A549 (cell line): Measurements from ENCODE around the gene RPS16. TPM values are rescaled to one million over a fixed set of nuclear protein-coding genes. Genes with fewer than 3 reads are reported as not detected.

Experiments
- ATAC-seq, 2 experiments: fragments of 200-7000 bp in 1 of 2; fragments of >200 bp in 1 of 2; cut with Nextera tagmentation in 1 of 2; cut with Tn5 transposase in 1 of 2; 3 replicates each; pipeline versions ENCODE4 v1.8.0 to v1.9.1; 2018 to 2020; ENCODE audit warnings: mild to moderate bottlenecking in 1 of 2, moderate library complexity in 1 of 2
- CTCF ChIA-PET: fragments of 300-600 bp; sonication (Branson Sonifier 250); formaldehyde crosslinking; extraction: SDS; loops from one replicate; lab custom pipeline; 2021; ENCODE audit warnings: antibody characterized with exemption, inconsistent platforms; lab: Yijun Ruan, JAX
- POLR2A ChIA-PET: fragments of 350-600 bp; formaldehyde crosslinking; extraction: SDS; loops from one replicate; lab custom pipeline; 2021; ENCODE audit warnings: antibody characterized with exemption, inconsistent platforms; lab: Yijun Ruan, JAX
- DNase-seq, 2 experiments: peaks; one replicate each; pipeline versions ENCODE4 v3.0.0 to v3.0.0-alpha.2; 2011 to 2016; ENCODE audit warnings: low read depth in 1 of 2, low spot score in 1 of 2
- FAIRE-seq: peaks from 2 replicates; lab custom pipeline; 2011; peaks lifted over from hg19 to GRCh38; lab: Jason Lieb, UNC
- H3K27ac ChIP-seq, 2 experiments: fragments of >200 bp; sonication (Bioruptor Twin); formaldehyde crosslinking; 3 replicates each; pipeline ENCODE4 v1.5.1; 2016 to 2017
- H3K4me1 ChIP-seq: fragments of >200 bp; sonication (Bioruptor Twin); formaldehyde crosslinking; 3 replicates; pipeline ENCODE4 v1.6.1; 2016
- H3K4me2 ChIP-seq: fragments of >200 bp; sonication (Bioruptor Twin); formaldehyde crosslinking; 3 replicates; pipeline ENCODE4 v1.6.1; 2016
- H3K4me3 ChIP-seq: fragments of >200 bp; sonication (Bioruptor Twin); formaldehyde crosslinking; 3 replicates; pipeline ENCODE4 v1.5.1; 2016
- H3K9me3 ChIP-seq: fragments of >200 bp; sonication (Bioruptor Twin); formaldehyde crosslinking; 3 replicates; pipeline ENCODE4 v1.6.1; 2016
- CBX2 ChIP-seq: fragments of 200-600 bp; sonication (generic); IDR thresholded peaks from 2 replicates; pipeline ENCODE4 v1.6.1; 2016; ENCODE audit warnings: low read depth, mild to moderate bottlenecking, borderline replicate concordance
- CBX8 ChIP-seq: fragments of 200-600 bp; sonication (generic); IDR thresholded peaks from 2 replicates; pipeline ENCODE4 v1.6.1; 2016
- CEBPB ChIP-seq, 2 experiments: fragments of >200 bp in 1 of 2; sonication (Bioruptor Twin) in 1 of 2; formaldehyde crosslinking in 1 of 2; IDR thresholded peaks; 2 replicates each; pipeline ENCODE4 v1.6.1; 2012 to 2016
- CHD2 ChIP-seq: fragments of 150-350 bp; IDR thresholded peaks from 2 replicates; pipeline ENCODE4 v1.6.1; 2014; ENCODE audit warnings: low read length; ENCODE audit not compliant: partially characterized antibody
- CHD4 ChIP-seq: fragments of 200-600 bp; sonication (generic); IDR thresholded peaks from 2 replicates; pipeline ENCODE4 v1.6.1; 2016; ENCODE audit warnings: antibody characterized with exemption, mild to moderate bottlenecking, borderline replicate concordance
- EHF ChIP-seq: fragments of 250-450 bp; sonication (Bioruptor Pico); IDR thresholded peaks from 2 replicates; pipeline ENCODE4 v1.5.0; 2020; ENCODE audit warnings: mild to moderate bottlenecking
- EHMT2 ChIP-seq: fragments of 200-600 bp; sonication (generic); IDR thresholded peaks from 2 replicates; pipeline ENCODE4 v1.6.1; 2016; ENCODE audit warnings: antibody characterized with exemption, low read depth, mild to moderate bottlenecking, moderate library complexity
- EP300 ChIP-seq, 2 experiments: fragments of >200 bp; sonication (Bioruptor Twin); formaldehyde crosslinking; IDR thresholded peaks; 2 replicates in 1 of 2; 3 replicates in 1 of 2; pipeline ENCODE4 v1.6.1; 2016 to 2017
- ESRRA ChIP-seq: fragments of 150-350 bp; IDR thresholded peaks from 2 replicates; pipeline ENCODE4 v1.6.1; 2014; ENCODE audit warnings: mild to moderate bottlenecking, low read length, borderline replicate concordance
- HDAC2 ChIP-seq: fragments of 200-600 bp; sonication (generic); IDR thresholded peaks from 2 replicates; pipeline ENCODE4 v1.6.1; 2016
- HEYL ChIP-seq: fragments of 250-450 bp; sonication (Bioruptor Pico); IDR thresholded peaks from 2 replicates; pipeline ENCODE4 v1.8.0; 2021; ENCODE audit warnings: mild to moderate bottlenecking, moderate library complexity
- HOXA7 ChIP-seq: fragments of 250-450 bp; sonication (Bioruptor Pico); IDR thresholded peaks from 2 replicates; pipeline ENCODE4 v1.5.0; 2020; ENCODE audit warnings: mild to moderate bottlenecking, moderate library complexity
- HOXB13 ChIP-seq: fragments of 250-450 bp; sonication (Bioruptor Pico); IDR thresholded peaks from 2 replicates; pipeline ENCODE4 v1.5.0; 2020; ENCODE audit warnings: low read depth, mild to moderate bottlenecking, moderate library complexity
- JUN ChIP-seq, 2 experiments: fragments of >200 bp; sonication (Bioruptor Twin); formaldehyde crosslinking; IDR thresholded peaks; 2 replicates in 1 of 2; 3 replicates in 1 of 2; pipeline ENCODE4 v1.6.1; 2016 to 2017
- KDM1A ChIP-seq: fragments of 200-600 bp; sonication (generic); IDR thresholded peaks from 2 replicates; pipeline ENCODE4 v1.6.1; 2016; ENCODE audit warnings: low read depth, mild to moderate bottlenecking
- MAFK ChIP-seq: fragments of 450-650 bp; IDR thresholded peaks from 2 replicates; pipeline ENCODE4 v1.6.1; 2014; ENCODE audit not compliant: partially characterized antibody
- MAZ ChIP-seq: fragments of 150-350 bp; IDR thresholded peaks from 2 replicates; pipeline ENCODE4 v1.6.1; 2014; ENCODE audit warnings: antibody characterized with exemption, low read depth, low read length, borderline replicate concordance
- MYC ChIP-seq: IDR thresholded peaks from 2 replicates; pipeline ENCODE4 v1.6.1; 2012; ENCODE audit warnings: mild to moderate bottlenecking, inconsistent platforms, low read length, improper control_type of control experiment, borderline replicate concordance
- NFE2L2 ChIP-seq: fragments of 150-350 bp; conservative IDR thresholded peaks from 2 replicates; pipeline ENCODE4 v1.6.1; 2014; ENCODE audit warnings: low read length
- PHF8 ChIP-seq: fragments of 200-600 bp; sonication (generic); IDR thresholded peaks from 2 replicates; pipeline ENCODE4 v1.6.1; 2016; ENCODE audit warnings: low read depth, mild to moderate bottlenecking, antibody characterized with exemption, moderate library complexity, borderline replicate concordance
- POLR2A ChIP-seq: IDR thresholded peaks from 2 replicates; pipeline ENCODE4 v1.6.1; 2012; ENCODE audit warnings: mild to moderate bottlenecking, low read length
- RARB ChIP-seq: fragments of 250-450 bp; sonication (Bioruptor Pico); IDR thresholded peaks from 2 replicates; pipeline ENCODE4 v1.8.0; 2021; ENCODE audit warnings: mild to moderate bottlenecking, moderate library complexity
- RFX5 ChIP-seq: fragments of 450-650 bp; IDR thresholded peaks from 2 replicates; pipeline ENCODE4 v1.7.1; 2014; ENCODE audit warnings: antibody characterized with exemption, mild to moderate bottlenecking, moderate library complexity
- RNF2 ChIP-seq: fragments of 200-600 bp; sonication (generic); IDR thresholded peaks from 2 replicates; pipeline ENCODE4 v1.6.1; 2016; ENCODE audit warnings: low read depth, mild to moderate bottlenecking, antibody characterized with exemption, moderate library complexity, borderline replicate concordance
- TFCP2L1 ChIP-seq: fragments of 250-450 bp; sonication (Bioruptor Pico); IDR thresholded peaks from 2 replicates; pipeline ENCODE4 v1.5.0; 2021; ENCODE audit warnings: mild to moderate bottlenecking
- ZFP36 ChIP-seq: fragments of 450-650 bp; IDR thresholded peaks from 2 replicates; pipeline ENCODE4 v1.6.1; 2014; ENCODE audit warnings: borderline replicate concordance; ENCODE audit not compliant: partially characterized antibody
- ZSCAN20 ChIP-seq: fragments of 250-450 bp; sonication (Bioruptor Pico); IDR thresholded peaks from 2 replicates; pipeline ENCODE4 v1.8.0; 2022; ENCODE audit warnings: mild to moderate bottlenecking, moderate library complexity
- WGBS: methylation state at CpG from one replicate; pipeline ENCODE4 v1.1.6; 2017; ENCODE audit errors: missing lambda C conversion rate; 5-methylcytosine and 5-hydroxymethylcytosine counted together
- polyA plus RNA-seq, 4 experiments: library from polyadenylated mRNA; depleted of rRNA in 3 of 4; stranded (reverse); fragments of >200 nt; fragmentation: RNase III in 1 of 4; extraction: RNeasy Plus Mini Kit Qiagen cat#74134 plus additional on column Dnase treatment in 1 of 4; gene quantifications; 2 replicates in 3 of 4; 3 replicates in 1 of 4; pipeline ENCODE4 v1.2.3, GENCODE V29; 2011 to 2017
- TF ChIP-seq, protein P1 (sequence below): IDR thresholded peaks from 2 replicates; pipeline ENCODE4 v1.6.1; 2012
- TF ChIP-seq, protein P2 (sequence below): fragments of >200 bp; sonication (Bioruptor Twin); formaldehyde crosslinking; IDR thresholded peaks from 3 replicates; pipeline ENCODE4 v1.6.1; 2016
- TF ChIP-seq, protein P3 (sequence below): fragments of 250-450 bp; sonication (Bioruptor Pico); IDR thresholded peaks from 2 replicates; pipeline ENCODE4 v1.5.0; 2020; ENCODE audit warnings: low read depth, mild to moderate bottlenecking, moderate library complexity
- TF ChIP-seq, protein P4 (sequence below): fragments of >200 bp; sonication (Bioruptor Twin); formaldehyde crosslinking; IDR thresholded peaks from 3 replicates; pipeline ENCODE4 v1.5.1; 2016
- TF ChIP-seq, protein P5 (sequence below): fragments of >200 bp; sonication (Bioruptor Twin); formaldehyde crosslinking; IDR thresholded peaks from 2 replicates; pipeline ENCODE4 v1.6.1; 2016
- TF ChIP-seq, protein P6 (sequence below): fragments of 250-450 bp; sonication (Bioruptor Pico); IDR thresholded peaks from 2 replicates; pipeline ENCODE4 v1.5.0; 2021; ENCODE audit warnings: mild to moderate bottlenecking, moderate library complexity, borderline replicate concordance

The RPS16 gene
- polyA plus RNA-seq, 2 of the 4 experiments (the other 2 are of a cell fraction), result 4,348 to 4,855 TPM

DNA sequence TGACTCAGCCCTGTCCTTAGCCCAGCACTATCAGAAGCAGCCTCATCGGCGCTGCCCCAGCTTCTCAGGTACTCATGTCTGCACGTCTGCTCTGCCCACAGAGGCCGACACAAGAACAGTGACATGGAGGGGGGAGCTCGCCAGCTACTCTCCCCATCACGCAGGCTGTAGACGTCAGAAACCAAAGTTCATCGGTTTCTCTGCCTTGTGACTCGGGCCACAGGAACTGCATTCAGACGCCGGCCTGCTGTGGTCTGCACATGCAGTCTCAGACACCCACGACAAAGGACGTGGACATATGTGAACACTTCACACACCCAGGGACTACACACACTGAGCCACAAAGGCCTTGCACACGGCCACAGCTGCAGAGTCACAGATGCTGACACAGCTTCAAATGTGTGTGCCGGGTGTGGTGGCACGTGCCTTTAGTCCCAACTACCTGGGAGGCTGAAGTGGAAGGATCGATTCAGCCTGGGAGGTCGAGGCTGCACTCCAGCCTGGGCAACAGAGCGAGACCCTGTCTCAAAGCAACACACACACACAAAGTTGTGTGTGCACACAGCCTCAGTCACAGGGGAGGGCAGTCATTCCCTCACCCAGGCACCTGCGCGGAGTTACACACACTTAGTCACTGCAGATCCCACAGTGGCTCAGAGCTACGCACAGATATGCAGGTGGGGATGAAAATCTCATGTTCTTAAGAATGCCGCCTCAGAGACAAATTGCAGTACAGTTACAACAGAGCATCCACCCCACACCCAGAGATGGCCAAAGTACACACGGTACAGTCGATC, 34.0 kb downstream of the RPS16 start:
- Histone ChIP-seq H3K4me3 (peak overlapping the region; percentile 43; the same call in 2 of the 3 replicates), H3K4me2 (peak overlapping the region; percentile 95), H3K4me1 (peaks cover 88% of the 10 kb centered on the region), H3K27ac (peak overlapping the region; percentile 94 to 99), H3K9me3 (no peaks in the 10 kb centered on the region)
- ChIA-PET CTCF (interaction anchor here (0.7 to 21.4 kb wide), 16 partner anchors 10 to 767 kb away, joined by 3 to 484 read pairs (median 4); partner anchors contain the start of genes EID2, EID2B, MED29 and MRPS12), POLR2A (interaction anchor here (0.6 to 9.4 kb wide), 9 partner anchors 8 to 59 kb away, joined by 3 to 140 read pairs (median 7); partner anchors contain the start of genes MED29, PAF1, PLEKHG2 and RPS16)
- peak; percentile 25 to 53 for ATAC-seq
- 20% methylated on average over 25 of the region's 25 CpGs for WGBS
- peak in 1 of 2 experiments; percentile 95 for DNase-seq
- FAIRE-seq, result peak; percentile 93
- TF ChIP-seq RARB (CRISPR knock-in tag) (no peak), PHF8 (no peak), MAFK (no peak), CHD4 (no peak), JUN (IDR thresholded peaks at IDR 0.05) (no peak; a peak in 1 of 5 replicates), HEYL (CRISPR knock-in tag) (peak; percentile 86; the same call in 1 of the 2 replicates), CHD2 (no peak), MAZ (0 out of 2 replicates have a peak, but pooled peaks have one; percentile 28), KDM1A (no peak), RNF2 (no peak), ZFP36 (no peak), HOXB13 (CRISPR knock-in tag) (peak; percentile 98), ESRRA (peak; percentile 54; the same call in 1 of the 2 replicates), ZSCAN20 (no peak), NFE2L2 (no peak), EP300 (IDR thresholded peaks at IDR 0.05) (peak in 1 of 2 experiments; percentile 56; a peak in 1 of 5 replicates), TFCP2L1 (CRISPR knock-in tag) (no peak), HOXA7 (CRISPR knock-in tag) (peak; percentile 92), HDAC2 (no peak), MYC (peak; percentile 67), POLR2A (peak; percentile 27; the same call in 1 of the 2 replicates), CBX8 (no peak), RFX5 (no peak; the same call in 1 of the 2 replicates), CEBPB (IDR thresholded peaks at IDR 0.05) (peak in 1 of 2 experiments; percentile 39; a peak in 1 of 4 replicates), CBX2 (no peak), EHMT2 (no peak), EHF (peak; percentile 96)
- TF ChIP-seq, protein P1, sequence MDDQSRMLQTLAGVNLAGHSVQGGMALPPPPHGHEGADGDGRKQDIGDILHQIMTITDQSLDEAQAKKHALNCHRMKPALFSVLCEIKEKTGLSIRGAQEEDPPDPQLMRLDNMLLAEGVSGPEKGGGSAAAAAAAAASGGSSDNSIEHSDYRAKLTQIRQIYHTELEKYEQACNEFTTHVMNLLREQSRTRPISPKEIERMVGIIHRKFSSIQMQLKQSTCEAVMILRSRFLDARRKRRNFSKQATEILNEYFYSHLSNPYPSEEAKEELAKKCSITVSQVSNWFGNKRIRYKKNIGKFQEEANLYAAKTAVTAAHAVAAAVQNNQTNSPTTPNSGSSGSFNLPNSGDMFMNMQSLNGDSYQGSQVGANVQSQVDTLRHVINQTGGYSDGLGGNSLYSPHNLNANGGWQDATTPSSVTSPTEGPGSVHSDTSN, result no peak
- TF ChIP-seq, protein P2, sequence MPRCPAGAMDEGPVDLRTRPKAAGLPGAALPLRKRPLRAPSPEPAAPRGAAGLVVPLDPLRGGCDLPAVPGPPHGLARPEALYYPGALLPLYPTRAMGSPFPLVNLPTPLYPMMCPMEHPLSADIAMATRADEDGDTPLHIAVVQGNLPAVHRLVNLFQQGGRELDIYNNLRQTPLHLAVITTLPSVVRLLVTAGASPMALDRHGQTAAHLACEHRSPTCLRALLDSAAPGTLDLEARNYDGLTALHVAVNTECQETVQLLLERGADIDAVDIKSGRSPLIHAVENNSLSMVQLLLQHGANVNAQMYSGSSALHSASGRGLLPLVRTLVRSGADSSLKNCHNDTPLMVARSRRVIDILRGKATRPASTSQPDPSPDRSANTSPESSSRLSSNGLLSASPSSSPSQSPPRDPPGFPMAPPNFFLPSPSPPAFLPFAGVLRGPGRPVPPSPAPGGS, result peak; percentile 60; the same call in 1 of the 3 replicates
- TF ChIP-seq, protein P3, sequence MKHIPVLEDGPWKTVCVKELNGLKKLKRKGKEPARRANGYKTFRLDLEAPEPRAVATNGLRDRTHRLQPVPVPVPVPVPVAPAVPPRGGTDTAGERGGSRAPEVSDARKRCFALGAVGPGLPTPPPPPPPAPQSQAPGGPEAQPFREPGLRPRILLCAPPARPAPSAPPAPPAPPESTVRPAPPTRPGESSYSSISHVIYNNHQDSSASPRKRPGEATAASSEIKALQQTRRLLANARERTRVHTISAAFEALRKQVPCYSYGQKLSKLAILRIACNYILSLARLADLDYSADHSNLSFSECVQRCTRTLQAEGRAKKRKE (CRISPR knock-in tag), result peak; percentile 94
- TF ChIP-seq, protein P4, sequence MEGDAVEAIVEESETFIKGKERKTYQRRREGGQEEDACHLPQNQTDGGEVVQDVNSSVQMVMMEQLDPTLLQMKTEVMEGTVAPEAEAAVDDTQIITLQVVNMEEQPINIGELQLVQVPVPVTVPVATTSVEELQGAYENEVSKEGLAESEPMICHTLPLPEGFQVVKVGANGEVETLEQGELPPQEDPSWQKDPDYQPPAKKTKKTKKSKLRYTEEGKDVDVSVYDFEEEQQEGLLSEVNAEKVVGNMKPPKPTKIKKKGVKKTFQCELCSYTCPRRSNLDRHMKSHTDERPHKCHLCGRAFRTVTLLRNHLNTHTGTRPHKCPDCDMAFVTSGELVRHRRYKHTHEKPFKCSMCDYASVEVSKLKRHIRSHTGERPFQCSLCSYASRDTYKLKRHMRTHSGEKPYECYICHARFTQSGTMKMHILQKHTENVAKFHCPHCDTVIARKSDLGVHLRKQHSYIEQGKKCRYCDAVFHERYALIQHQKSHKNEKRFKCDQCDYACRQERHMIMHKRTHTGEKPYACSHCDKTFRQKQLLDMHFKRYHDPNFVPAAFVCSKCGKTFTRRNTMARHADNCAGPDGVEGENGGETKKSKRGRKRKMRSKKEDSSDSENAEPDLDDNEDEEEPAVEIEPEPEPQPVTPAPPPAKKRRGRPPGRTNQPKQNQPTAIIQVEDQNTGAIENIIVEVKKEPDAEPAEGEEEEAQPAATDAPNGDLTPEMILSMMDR, result no peak
- TF ChIP-seq, protein P5, sequence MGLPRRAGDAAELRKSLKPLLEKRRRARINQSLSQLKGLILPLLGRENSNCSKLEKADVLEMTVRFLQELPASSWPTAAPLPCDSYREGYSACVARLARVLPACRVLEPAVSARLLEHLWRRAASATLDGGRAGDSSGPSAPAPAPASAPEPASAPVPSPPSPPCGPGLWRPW, result no peak
- TF ChIP-seq, protein P6, sequence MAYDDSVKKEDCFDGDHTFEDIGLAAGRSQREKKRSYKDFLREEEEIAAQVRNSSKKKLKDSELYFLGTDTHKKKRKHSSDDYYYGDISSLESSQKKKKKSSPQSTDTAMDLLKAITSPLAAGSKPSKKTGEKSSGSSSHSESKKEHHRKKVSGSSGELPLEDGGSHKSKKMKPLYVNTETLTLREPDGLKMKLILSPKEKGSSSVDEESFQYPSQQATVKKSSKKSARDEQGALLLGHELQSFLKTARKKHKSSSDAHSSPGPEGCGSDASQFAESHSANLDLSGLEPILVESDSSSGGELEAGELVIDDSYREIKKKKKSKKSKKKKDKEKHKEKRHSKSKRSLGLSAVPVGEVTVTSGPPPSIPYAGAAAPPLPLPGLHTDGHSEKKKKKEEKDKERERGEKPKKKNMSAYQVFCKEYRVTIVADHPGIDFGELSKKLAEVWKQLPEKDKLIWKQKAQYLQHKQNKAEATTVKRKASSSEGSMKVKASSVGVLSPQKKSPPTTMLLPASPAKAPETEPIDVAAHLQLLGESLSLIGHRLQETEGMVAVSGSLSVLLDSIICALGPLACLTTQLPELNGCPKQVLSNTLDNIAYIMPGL (CRISPR knock-in tag), result peak; percentile 65; the same call in 1 of the 2 replicates
